GM12878 (cell line): ENCODE measurements around the gene BANP.

Source experiments
- CTCF ChIP-seq, 3 experiments: IDR thresholded peaks in 2 of 3; conservative IDR thresholded peaks in 1 of 3; 2 replicates each; pipeline ENCODE4 v1.5.1; 2011; ENCODE audit warnings: low read depth in 3 of 3, low read length in 3 of 3, mild to moderate bottlenecking in 3 of 3, control low read depth in 2 of 3, moderate library complexity in 2 of 3, inconsistent platforms in 1 of 3, mixed read lengths in 1 of 3; ENCODE audit not compliant: control insufficient read depth in 2 of 3, insufficient read depth in 1 of 3; ENCODE audit errors: extremely low read depth in 1 of 3
- SP1 ChIP-seq: IDR thresholded peaks from one replicate; pipeline ENCODE4 v1.6.1; 2011; ENCODE audit warnings: low read depth, low read length
- ZNF24 ChIP-seq: fragments of 450-650 bp; IDR thresholded peaks from 2 replicates; pipeline ENCODE4 v1.6.1; 2017; ENCODE audit warnings: antibody characterized with exemption, mild to moderate bottlenecking

- no peak for TF ChIP-seq SP1
- TF ChIP-seq CTCF (IDR thresholded peaks at IDR 0.05 in 2 of 3, conservative IDR thresholded peaks at IDR 0.05 in 1 of 3; ENCODE audit: control insufficient read depth in 2 of 3, extremely low read depth in 1 of 3, insufficient read depth in 1 of 3, low read depth in 3 of 3, low read length in 3 of 3), result no peak
- TF ChIP-seq ZNF24, result no peak
Observed at GRCh38 chr16:88056212-88056611, 105.0 kb downstream of the BANP start.
